NCI-H1092 (cell line): ENCODE measurements around the gene COA4.
"Not testable (repeated sequence)": the region's sequence is repeated elsewhere in the genome, so short reads cannot be mapped to it uniquely, and the experiment has no call there.

ENCODE experiments used
- DNase-seq: peaks from one replicate; lab custom pipeline; 2025; lab: John Stamatoyannopoulos, UW

The COA4 gene

GRCh38 chr11:73876424-73877310 is at the start of gene COA4, which contains the start of gene PAAF1:
TSS of gene COA4 (minus strand) at chr11:73876846. CDS start at chr11:73873378, 3,468 bp downstream.
TSS of gene PAAF1 (plus strand) at chr11:73876999. CDS start at chr11:73877022, 23 bp downstream.
- peak; percentile 99 for DNase-seq

- DNase-seq = no peak
Measured at GRCh38 chr11:73921180-73921579, 44.5 kb upstream of the COA4 start.

- DNase-seq = no peak
Measured at GRCh38 chr11:73916435-73916834, 39.8 kb upstream of the COA4 start.

- no peak for DNase-seq
Measured at GRCh38 chr11:73914284-73914683, 37.6 kb upstream of the COA4 start.

- no peak for DNase-seq
Measured at GRCh38 chr11:73913472-73913871, 36.8 kb upstream of the COA4 start.

GRCh38 chr11:73912026-73912425 is 35.4 kb upstream of the COA4 start:
- DNase-seq = no peak

- DNase-seq = no peak
Measured at GRCh38 chr11:73907191-73907590, 30.5 kb upstream of the COA4 start.

GRCh38 chr11:73902303-73902702 is 25.7 kb upstream of the COA4 start:
- DNase-seq = no peak

GRCh38 chr11:73894725-73895335 is 18.2 kb upstream of the COA4 start:
- DNase-seq = no peak

- no peak for DNase-seq
Measured at GRCh38 chr11:73893041-73893440, 16.4 kb upstream of the COA4 start.

- no peak for DNase-seq
Measured at GRCh38 chr11:73889536-73889935, 12.9 kb upstream of the COA4 start.

- no peak for DNase-seq
Measured at GRCh38 chr11:73889019-73889418, 12.4 kb upstream of the COA4 start.

- DNase-seq = no peak
Measured at GRCh38 chr11:73888244-73888643, 11.6 kb upstream of the COA4 start.

- DNase-seq = no peak
Measured at GRCh38 chr11:73883856-73884255, 7.2 kb upstream of the COA4 start.

- not testable (repeated sequence) for DNase-seq
Measured at GRCh38 chr11:73880449-73880848, 3.8 kb upstream of the COA4 start.

- DNase-seq = no peak
Measured at GRCh38 chr11:73878771-73879170, 2.1 kb upstream of the COA4 start.

- DNase-seq = no peak
Measured at GRCh38 chr11:73875840-73876239, 806 bp downstream of the COA4 start.

GRCh38 chr11:73875380-73875779 is 1.3 kb downstream of the COA4 start:
- no peak for DNase-seq

GRCh38 chr11:73872749-73873357 is 3.8 kb downstream of the COA4 start:
- no peak for DNase-seq

GRCh38 chr11:73870261-73870660 is 6.4 kb downstream of the COA4 start:
- DNase-seq = no peak

- DNase-seq = no peak
Measured at GRCh38 chr11:73869332-73869949, 7.2 kb downstream of the COA4 start.

GRCh38 chr11:73866586-73866996 is 10.1 kb downstream of the COA4 start:
- DNase-seq = no peak
